AG09309 (cell line): ENCODE measurements around the gene MRPS7.

Source experiments
- DNase-seq: peaks from one replicate; pipeline ENCODE4 v3.0.0-alpha.2; 2010; ENCODE audit warnings: low read depth
- H3K4me3 ChIP-seq: 2 replicates; pipeline ENCODE4 v1.5.1; 2011; ENCODE audit warnings: mild to moderate bottlenecking, low read depth, low read length, moderate library complexity; ENCODE audit not compliant: control insufficient read depth
- TF ChIP-seq, protein P1 (sequence below): IDR thresholded peaks from 2 replicates; pipeline ENCODE4 v1.5.1; 2011; ENCODE audit warnings: mild to moderate bottlenecking, low read depth, low read length, inconsistent platforms; ENCODE audit not compliant: insufficient read depth, control insufficient read depth; ENCODE audit errors: missing control alignments

The MRPS7 gene

DNA sequence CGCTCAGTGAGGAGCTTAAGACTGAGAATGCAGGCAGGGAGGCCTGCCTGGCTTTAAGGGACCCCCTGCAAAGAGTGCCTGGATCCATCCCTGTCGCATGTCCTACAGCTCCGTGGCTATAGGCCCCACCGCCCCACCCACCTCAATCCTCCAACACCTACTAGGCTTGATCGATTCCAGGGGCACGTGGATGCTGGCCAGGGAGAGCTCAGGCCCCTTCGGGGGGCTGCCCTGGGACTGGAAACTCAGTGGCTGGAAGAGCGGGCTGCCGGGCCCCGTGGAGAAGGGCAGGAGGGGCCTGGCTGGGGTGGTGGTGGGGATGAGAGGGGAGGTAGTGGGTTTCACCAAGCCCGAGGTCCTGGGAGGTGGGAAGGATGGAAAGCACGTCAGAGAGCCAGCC is 22.5 kb upstream of the MRPS7 start:
- H3K4me3 ChIP-seq, result no peak overlapping the region
- TF ChIP-seq, protein P1, sequence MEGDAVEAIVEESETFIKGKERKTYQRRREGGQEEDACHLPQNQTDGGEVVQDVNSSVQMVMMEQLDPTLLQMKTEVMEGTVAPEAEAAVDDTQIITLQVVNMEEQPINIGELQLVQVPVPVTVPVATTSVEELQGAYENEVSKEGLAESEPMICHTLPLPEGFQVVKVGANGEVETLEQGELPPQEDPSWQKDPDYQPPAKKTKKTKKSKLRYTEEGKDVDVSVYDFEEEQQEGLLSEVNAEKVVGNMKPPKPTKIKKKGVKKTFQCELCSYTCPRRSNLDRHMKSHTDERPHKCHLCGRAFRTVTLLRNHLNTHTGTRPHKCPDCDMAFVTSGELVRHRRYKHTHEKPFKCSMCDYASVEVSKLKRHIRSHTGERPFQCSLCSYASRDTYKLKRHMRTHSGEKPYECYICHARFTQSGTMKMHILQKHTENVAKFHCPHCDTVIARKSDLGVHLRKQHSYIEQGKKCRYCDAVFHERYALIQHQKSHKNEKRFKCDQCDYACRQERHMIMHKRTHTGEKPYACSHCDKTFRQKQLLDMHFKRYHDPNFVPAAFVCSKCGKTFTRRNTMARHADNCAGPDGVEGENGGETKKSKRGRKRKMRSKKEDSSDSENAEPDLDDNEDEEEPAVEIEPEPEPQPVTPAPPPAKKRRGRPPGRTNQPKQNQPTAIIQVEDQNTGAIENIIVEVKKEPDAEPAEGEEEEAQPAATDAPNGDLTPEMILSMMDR, result no peak
- DNase-seq, result no peak

DNA sequence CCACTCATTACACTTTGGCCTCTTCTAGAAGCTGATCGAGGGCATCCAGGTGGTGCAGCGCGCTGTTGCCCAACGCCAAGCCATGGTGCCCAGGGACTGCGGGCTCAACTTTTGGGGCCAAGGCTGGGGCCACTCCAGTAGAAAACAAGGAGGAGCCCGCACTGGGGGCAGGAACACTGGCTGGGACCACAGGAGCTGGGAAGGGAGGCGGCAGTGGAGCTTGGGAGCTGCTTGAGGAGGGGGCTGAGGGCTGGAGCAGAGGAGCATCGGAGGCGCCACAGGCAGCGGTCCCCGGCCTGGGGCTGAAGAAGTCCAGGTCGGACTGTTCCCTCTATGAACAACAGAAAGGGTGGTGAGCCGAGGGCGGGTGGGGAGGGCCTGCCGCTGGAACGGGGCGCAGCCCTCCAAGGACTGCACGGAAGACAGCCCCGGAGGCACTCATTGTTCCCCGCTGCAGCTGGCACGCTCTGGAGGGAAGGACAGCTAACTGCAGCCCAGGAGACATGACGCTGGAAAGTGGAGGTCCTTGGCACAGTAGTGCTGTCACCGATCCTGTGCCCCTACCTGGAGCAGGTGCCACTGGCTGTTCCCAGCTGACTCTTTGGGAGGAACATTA is 21.8 kb upstream of the MRPS7 start:
- H3K4me3 ChIP-seq, result no peak overlapping the region
- TF ChIP-seq, protein P1, result no peak
- DNase-seq, result no peak

DNA sequence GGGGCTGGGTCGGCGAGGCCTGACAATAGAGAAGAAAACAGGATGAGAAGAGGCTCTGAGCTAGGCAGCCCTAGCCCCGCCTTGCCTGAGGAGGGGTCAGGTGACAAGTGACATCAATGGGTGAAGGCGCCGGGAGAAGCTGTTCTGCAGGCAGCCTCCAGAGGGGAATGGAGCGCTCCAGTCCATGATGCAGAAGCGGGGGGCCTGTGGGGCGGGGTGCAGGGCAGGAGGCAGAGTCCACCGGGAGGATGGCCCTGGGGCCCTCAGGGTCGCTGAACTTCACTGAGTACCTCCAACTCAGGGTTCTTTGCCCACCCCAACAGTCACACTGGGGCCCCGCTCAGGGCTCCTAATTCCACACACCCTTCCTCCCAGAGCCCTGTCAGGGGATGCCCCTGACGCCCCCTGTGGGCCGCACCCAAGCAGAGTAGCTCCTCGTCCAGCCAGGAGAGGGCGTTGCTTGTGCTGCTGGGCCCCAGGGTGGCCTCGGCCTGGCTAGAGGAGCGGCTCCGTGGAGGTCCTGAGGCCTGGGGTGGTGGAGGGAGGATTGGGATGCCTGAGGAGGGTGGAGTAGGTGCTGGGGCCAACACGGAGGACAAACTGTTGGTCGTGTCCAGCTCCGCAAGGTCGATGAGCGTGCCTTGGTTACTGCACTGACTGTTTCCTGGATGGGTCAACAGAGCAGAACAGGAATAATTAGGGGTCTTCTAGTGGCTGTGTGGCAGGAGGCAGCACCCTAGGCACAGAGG is 21.1 kb upstream of the MRPS7 start:
- TF ChIP-seq, protein P1, result peak; percentile 77
- no peak for DNase-seq
- no peak overlapping the region for H3K4me3 ChIP-seq

DNA sequence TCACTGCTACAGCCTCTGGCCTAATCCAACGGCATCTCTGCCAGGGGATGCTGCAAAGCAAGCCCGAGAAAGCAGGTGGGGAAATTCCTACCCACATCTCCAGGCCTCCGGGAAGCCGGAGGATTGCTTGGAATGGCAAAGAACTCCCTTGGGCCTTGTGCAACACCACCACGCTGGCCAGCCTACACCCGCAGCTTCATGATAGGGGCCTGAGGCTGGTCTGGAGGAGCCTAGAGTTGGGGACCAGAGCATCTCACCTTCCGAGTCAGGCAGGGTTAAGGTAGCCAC is 20.6 kb upstream of the MRPS7 start:
- DNase-seq, result no peak
- no peak overlapping the region for H3K4me3 ChIP-seq
- TF ChIP-seq, protein P1, result no peak

DNA sequence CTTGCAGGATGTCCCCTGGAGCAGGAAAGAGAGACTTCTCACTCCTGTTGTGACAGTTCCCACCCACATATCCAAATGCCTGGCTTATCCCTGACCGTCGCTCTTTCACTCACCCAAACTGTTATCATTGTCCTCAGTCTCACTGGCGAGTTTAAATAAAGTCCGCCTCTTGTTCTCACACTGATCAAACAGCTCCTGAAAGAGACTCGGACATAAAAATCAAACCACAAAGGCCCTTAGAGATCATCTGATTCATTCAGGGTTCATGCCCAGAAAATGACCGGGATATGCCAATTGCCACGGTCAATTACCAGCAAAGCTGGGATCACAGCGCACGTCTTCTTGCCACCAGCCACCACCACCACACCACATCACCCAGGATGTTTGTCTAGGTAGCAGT is 20.2 kb upstream of the MRPS7 start:
- TF ChIP-seq, protein P1, result no peak
- DNase-seq, result no peak
- H3K4me3 ChIP-seq, result no peak overlapping the region

DNA sequence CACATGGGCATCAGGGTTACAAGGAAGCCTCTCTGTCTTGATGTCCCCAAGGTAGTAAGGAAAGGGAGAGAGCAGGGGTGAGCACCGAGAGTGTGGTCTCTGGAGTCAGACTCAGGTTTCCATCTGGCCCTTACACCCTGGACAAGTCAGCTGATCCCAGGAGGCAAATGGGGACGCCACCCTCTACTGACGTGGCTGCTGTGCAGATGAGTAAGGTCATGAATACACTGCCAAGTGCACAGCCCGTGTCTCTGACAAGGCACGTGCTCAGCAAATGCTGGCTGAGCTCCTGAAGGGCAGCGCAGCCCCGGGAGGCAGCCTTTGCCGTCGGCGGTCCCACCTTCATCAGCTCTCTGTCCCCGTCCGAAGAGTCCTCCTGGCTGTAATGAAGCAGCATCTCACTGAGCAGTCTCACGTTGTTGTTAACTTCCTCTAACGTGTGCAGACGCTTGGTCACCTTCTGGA is 19.7 kb upstream of the MRPS7 start:
- no peak overlapping the region for H3K4me3 ChIP-seq
- TF ChIP-seq, protein P1, result no peak
- no peak for DNase-seq

DNA sequence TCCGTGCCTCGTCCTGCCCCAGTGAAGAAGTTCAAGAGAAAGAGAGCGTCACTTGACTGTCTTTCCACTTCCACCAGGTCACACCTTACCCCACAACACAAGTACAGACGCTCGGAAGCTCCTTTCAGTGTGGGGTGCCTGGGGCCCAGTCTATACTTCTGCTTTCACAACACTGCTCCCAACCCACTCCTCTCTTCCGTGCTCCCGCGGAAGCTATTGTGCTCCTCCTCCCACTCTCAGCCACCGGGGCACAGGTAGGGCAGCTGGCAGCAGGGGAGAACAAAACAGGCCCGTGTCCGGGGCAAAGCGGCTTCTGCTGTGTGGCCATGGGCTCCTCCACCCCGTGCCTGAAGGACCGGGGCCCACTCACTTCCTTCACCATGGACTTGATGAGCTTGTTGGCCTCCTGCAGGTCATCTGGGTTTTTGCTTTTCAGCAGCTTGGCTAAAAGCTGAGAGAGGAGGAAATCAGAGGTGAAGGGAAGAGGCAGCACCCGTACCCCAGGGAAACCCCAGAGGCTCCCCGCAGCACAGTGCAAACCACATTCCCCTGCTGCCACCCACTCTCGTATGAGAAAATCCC is 19.1 kb upstream of the MRPS7 start:
- no peak overlapping the region for H3K4me3 ChIP-seq
- TF ChIP-seq, protein P1, result no peak
- DNase-seq, result no peak
